Measurements from ENCODE around the gene XIRP2. TPM values are rescaled to one million over a fixed set of nuclear protein-coding genes. Genes with fewer than 3 reads are reported as not detected.

Gene XIRP2
- total RNA-seq, 2 donors from 2014 or later, result not detected

GRCh38 chr2:167115541-167115940, 227.3 kb downstream of the XIRP2 start:
- intact Hi-C loops (cut with DNase I), result no loop called here
- ATAC-seq, result no peak
- no peak overlapping the region for H3K27ac ChIP-seq
- no peaks in the 10 kb centered on the region for H3K36me3 ChIP-seq (replicated peaks in 1 of 2; ENCODE audit: insufficient read depth in 1 of 2, low read depth in 2 of 2)
- H3K9me3 ChIP-seq, result no peaks in the 10 kb centered on the region
- H3K4me1 ChIP-seq, result no peaks in the 10 kb centered on the region
- H3K4me3 ChIP-seq, result no peak overlapping the region
- DNase-seq, result no peak
- no peaks in the 10 kb centered on the region for H3K27me3 ChIP-seq
- TF ChIP-seq POLR2A (IDR thresholded peaks at IDR 0.05), result no peak
- TF ChIP-seq CTCF (IDR thresholded peaks at IDR 0.05), result no peak

GRCh38 chr2:167122389-167122788, 234.1 kb downstream of the XIRP2 start:
- intact Hi-C loops (cut with DNase I), result no loop called here
- 46 to 52% methylated on average over 2 of the region's 2 CpGs for WGBS, 2 donors
- DNase-seq, result no peak

GRCh38 chr2:167126165-167126564, 237.9 kb downstream of the XIRP2 start:
- H3K27ac ChIP-seq, result no peak overlapping the region
- no peaks in the 10 kb centered on the region for H3K36me3 ChIP-seq (replicated peaks in 1 of 2; ENCODE audit: insufficient read depth in 1 of 2, low read depth in 2 of 2)
- no peak for TF ChIP-seq POLR2A (IDR thresholded peaks at IDR 0.05)
- no peak for TF ChIP-seq CTCF (IDR thresholded peaks at IDR 0.05)
- no peaks in the 10 kb centered on the region for H3K27me3 ChIP-seq
- no peak overlapping the region for H3K4me3 ChIP-seq
- no peaks in the 10 kb centered on the region for H3K9me3 ChIP-seq
- ATAC-seq (peak; percentile 66), DNase-seq (peak; percentile 25 to 49 (median 27))
- 38 to 50% methylated on average over 3 of the region's 3 CpGs for WGBS, 2 donors
- intact Hi-C loops (cut with DNase I), result no loop called here
- no peaks in the 10 kb centered on the region for H3K4me1 ChIP-seq

More at GRCh38 chr2:167122389-167122788, 234.1 kb downstream of the XIRP2 start:
- no peaks in the 10 kb centered on the region for H3K9me3 ChIP-seq
- H3K27ac ChIP-seq, result no peak overlapping the region
- H3K27me3 ChIP-seq, result no peaks in the 10 kb centered on the region
- H3K4me1 ChIP-seq, result no peaks in the 10 kb centered on the region
- H3K4me3 ChIP-seq, result no peak overlapping the region
- TF ChIP-seq POLR2A (IDR thresholded peaks at IDR 0.05) (no peak), CTCF (IDR thresholded peaks at IDR 0.05) (no peak)
- no peaks in the 10 kb centered on the region for H3K36me3 ChIP-seq (replicated peaks in 1 of 2; ENCODE audit: insufficient read depth in 1 of 2, low read depth in 2 of 2)
- ATAC-seq, result no peak

- WGBS, 2 donors, result 13 to 19% methylated on average over 1 of the region's 1 CpG
Measured at GRCh38 chr2:167127135-167127534, 238.9 kb downstream of the XIRP2 start.

More at GRCh38 chr2:167127135-167127534, 238.9 kb downstream of the XIRP2 start:
- DNase-seq, result no peak
- TF ChIP-seq CTCF (IDR thresholded peaks at IDR 0.05), result peak in 3 of 7 experiments; percentile 2 to 14 (median 9)
- TF ChIP-seq POLR2A (IDR thresholded peaks at IDR 0.05), result no peak
- no peak for ATAC-seq
- no peaks in the 10 kb centered on the region for H3K27me3 ChIP-seq
- H3K4me1 ChIP-seq, result no peaks in the 10 kb centered on the region
- intact Hi-C loops (cut with DNase I), result no loop called here
- no peak overlapping the region for H3K4me3 ChIP-seq
- no peaks in the 10 kb centered on the region for H3K36me3 ChIP-seq (replicated peaks in 1 of 2; ENCODE audit: insufficient read depth in 1 of 2, low read depth in 2 of 2)
- no peak overlapping the region for H3K27ac ChIP-seq
- H3K9me3 ChIP-seq, result no peaks in the 10 kb centered on the region

Measured in body of pancreas (tissue), 4 donors.